ENCODE measurements around the gene RPL22L1. TPM values are rescaled to one million over a fixed set of nuclear protein-coding genes. Genes with fewer than 3 reads are reported as not detected.

Gene RPL22L1
- 10 to 100 TPM; 46.2 to 78.0 TPM for total RNA-seq

DNA sequence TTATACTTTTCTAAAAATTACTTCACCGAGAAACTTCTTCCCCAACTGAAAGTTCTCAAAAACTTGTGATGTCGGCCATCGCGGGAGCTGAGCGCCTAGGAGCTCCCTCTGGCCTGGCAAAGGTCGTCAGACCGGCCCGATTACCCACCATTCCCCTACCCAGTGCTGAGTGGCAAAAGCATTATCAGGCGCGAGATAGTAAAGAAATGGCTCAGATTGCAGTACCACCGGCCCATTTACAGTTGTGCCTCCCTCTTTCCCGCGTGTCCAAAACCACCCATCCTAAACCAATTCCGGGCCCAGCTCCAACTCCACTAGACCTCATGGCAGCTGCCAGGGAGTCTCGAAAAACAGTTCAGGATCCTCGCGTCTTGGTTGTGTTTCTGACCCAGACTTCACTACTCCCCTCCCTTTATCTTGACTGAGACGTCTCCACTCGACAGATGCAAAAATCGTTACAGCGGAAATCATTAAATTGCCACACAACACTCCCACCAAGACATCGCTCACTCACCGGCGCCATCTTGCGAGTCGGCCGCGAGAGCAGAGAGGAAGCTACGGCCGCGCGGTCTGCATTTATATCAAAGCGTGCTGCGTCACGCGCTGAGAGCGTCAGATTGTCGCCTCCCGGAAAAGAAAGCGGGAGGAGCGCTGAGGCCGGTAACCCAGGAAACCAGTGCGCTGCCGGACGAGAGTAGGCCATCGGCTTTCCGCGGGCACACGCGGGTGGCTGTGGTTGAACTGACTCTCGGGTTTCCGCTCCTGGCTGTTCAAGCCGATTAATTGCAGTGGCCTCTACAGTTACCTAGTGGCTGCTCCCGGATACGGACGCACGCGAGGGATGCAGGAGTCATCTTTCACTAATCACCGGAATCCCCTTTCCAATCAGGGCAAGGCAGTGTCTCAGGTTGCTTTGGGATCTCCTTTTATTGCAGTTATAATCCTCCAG lies at the start of gene RPL22L1:
Gene RPL22L1, minus strand, starts transcription at position 551 of the 949 bp plus-strand sequence. Its CDS starts 28 bp downstream, at position 523.
- peaks cover 18 to 19% of the 10 kb centered on the region in 2 donors for H3K4me1 ChIP-seq (ENCODE audit: control insufficient read depth in 1 of 2, low read depth in 2 of 2)
- peak within 1 kb of the TSS; percentile 52 to 62 for H3K27ac ChIP-seq
- H3K9me3 ChIP-seq = no peaks in the 10 kb centered on the region
- no peaks in the 10 kb centered on the region for H3K27me3 ChIP-seq (replicated peaks; ENCODE audit: insufficient read depth)
- DNase-seq (ENCODE audit: low spot score) (peak; percentile 82), ATAC-seq (ENCODE audit: insufficient number of reproducible peaks, low FRiP score, low read depth) (peak; percentile 99)
- peaks cover 15% of the 10 kb centered on the region for H3K36me3 ChIP-seq
- TF ChIP-seq, protein P1, sequence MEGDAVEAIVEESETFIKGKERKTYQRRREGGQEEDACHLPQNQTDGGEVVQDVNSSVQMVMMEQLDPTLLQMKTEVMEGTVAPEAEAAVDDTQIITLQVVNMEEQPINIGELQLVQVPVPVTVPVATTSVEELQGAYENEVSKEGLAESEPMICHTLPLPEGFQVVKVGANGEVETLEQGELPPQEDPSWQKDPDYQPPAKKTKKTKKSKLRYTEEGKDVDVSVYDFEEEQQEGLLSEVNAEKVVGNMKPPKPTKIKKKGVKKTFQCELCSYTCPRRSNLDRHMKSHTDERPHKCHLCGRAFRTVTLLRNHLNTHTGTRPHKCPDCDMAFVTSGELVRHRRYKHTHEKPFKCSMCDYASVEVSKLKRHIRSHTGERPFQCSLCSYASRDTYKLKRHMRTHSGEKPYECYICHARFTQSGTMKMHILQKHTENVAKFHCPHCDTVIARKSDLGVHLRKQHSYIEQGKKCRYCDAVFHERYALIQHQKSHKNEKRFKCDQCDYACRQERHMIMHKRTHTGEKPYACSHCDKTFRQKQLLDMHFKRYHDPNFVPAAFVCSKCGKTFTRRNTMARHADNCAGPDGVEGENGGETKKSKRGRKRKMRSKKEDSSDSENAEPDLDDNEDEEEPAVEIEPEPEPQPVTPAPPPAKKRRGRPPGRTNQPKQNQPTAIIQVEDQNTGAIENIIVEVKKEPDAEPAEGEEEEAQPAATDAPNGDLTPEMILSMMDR (IDR thresholded peaks at IDR 0.05) = no peak
- peak within 1 kb of the TSS; percentile 78 for H3K4me3 ChIP-seq

DNA sequence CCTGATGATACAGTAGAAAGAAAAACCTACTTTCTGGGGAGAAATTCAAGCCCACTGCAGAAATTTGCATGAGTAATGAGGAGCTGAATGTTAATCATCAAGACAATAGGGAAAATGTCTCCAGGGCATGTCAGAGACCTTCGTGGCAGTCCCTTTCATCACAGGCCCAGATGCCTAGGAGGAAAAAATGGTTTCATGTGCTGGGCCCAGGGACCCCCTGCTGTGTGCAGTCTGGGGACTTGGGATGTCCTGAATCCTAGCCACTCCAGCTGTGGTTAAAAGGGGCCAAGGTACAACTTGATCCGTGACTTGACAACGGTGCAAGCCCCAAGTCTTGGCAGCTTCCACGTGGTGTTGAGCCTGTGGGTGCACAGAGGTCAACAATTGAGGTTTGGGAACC lies 48.7 kb upstream of the RPL22L1 start:
- TF ChIP-seq, protein P1 (IDR thresholded peaks at IDR 0.05) = no peak
- ATAC-seq (ENCODE audit: insufficient number of reproducible peaks, low FRiP score, low read depth) (no peak), DNase-seq (ENCODE audit: low spot score) (no peak)
- H3K27ac ChIP-seq = no peak overlapping the region
- no peak overlapping the region for H3K4me3 ChIP-seq
- H3K27me3 ChIP-seq (replicated peaks; ENCODE audit: insufficient read depth) = no peaks in the 10 kb centered on the region
- H3K36me3 ChIP-seq = no peaks in the 10 kb centered on the region
- peaks cover 7% of the 10 kb centered on the region for H3K9me3 ChIP-seq
- H3K4me1 ChIP-seq (ENCODE audit: control insufficient read depth in 1 of 2, low read depth in 2 of 2) = no peaks in the 10 kb centered on the region

DNA sequence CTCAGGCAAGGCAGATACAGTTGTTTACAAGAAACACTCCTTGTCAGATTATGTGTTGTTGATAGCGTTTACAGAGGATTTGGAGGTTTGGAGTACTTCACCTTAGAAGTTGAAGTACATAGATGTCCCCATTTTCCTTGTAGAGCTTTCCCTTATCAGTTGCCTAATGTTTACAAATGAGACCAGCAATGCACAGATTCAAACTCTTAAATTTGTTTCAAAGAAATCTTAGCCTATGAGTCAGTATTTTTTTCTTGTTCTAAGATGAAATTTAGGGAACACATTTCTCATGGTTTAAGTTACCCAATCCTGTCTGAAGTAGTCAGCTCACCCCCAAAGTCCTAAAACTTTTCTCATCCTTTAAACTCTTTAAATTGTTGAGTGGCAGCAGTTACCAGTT lies 44.7 kb upstream of the RPL22L1 start:
- no peak for ATAC-seq (ENCODE audit: insufficient number of reproducible peaks, low FRiP score, low read depth)
- Histone ChIP-seq H3K36me3 (no peaks in the 10 kb centered on the region), H3K4me3 (no peak overlapping the region), H3K4me1 (ENCODE audit: control insufficient read depth in 1 of 2, low read depth in 2 of 2) (no peaks in the 10 kb centered on the region), H3K9me3 (peaks cover 10% of the 10 kb centered on the region), H3K27me3 (replicated peaks; ENCODE audit: insufficient read depth) (no peaks in the 10 kb centered on the region), H3K27ac (no peak overlapping the region)
- TF ChIP-seq, protein P1 (IDR thresholded peaks at IDR 0.05) = no peak
- DNase-seq (ENCODE audit: low spot score) = no peak

DNA sequence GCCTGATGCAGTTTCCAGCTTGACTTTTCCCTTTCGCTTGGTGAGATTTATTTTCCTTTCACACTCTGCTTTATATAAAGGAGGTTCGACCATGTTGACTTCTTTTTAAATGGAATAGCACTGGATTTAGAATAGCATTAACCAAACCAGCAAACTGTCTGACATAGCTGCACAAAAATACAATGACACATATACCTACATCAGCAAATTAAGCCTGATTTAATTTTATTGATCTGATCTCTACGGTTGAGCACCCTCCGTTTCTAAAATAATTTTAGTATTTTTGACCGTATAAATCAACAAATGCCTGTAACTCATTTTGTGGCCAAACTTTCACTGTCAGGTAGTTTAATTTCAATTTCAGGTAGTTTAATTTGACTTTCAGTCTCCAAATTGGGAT lies 44.2 kb upstream of the RPL22L1 start:
- no peaks in the 10 kb centered on the region for H3K4me1 ChIP-seq (ENCODE audit: control insufficient read depth in 1 of 2, low read depth in 2 of 2)
- H3K27ac ChIP-seq = no peak overlapping the region
- DNase-seq (ENCODE audit: low spot score) = no peak
- ATAC-seq (ENCODE audit: insufficient number of reproducible peaks, low FRiP score, low read depth) = no peak
- no peaks in the 10 kb centered on the region for H3K36me3 ChIP-seq
- no peaks in the 10 kb centered on the region for H3K27me3 ChIP-seq (replicated peaks; ENCODE audit: insufficient read depth)
- peaks cover 10% of the 10 kb centered on the region for H3K9me3 ChIP-seq
- no peak overlapping the region for H3K4me3 ChIP-seq
- TF ChIP-seq, protein P1 (IDR thresholded peaks at IDR 0.05) = no peak

DNA sequence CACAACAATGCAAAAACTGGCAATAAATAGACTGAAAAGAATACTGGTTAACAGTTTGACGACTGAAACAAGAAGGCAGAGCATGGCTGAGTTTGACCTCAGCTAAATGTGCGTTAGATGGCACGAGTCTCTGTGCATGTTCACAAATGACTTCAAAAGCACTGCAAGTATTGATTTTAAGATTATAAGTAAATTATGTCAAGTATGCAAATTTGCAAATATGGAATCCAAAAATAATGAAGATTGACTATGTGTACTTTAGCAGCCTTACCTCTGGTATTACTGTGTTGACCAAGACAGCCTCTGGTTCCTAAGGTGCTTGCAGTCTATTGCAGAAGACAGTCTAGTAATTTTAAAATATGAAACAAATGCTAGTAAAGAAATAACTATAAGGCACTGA lies 41.1 kb upstream of the RPL22L1 start:
- Histone ChIP-seq H3K27ac (no peak overlapping the region), H3K4me3 (no peak overlapping the region), H3K27me3 (replicated peaks; ENCODE audit: insufficient read depth) (no peaks in the 10 kb centered on the region), H3K9me3 (peaks cover 8% of the 10 kb centered on the region), H3K4me1 (ENCODE audit: control insufficient read depth in 1 of 2, low read depth in 2 of 2) (peaks cover 4 to 13% of the 10 kb centered on the region in 2 donors), H3K36me3 (no peaks in the 10 kb centered on the region)
- ATAC-seq (ENCODE audit: insufficient number of reproducible peaks, low FRiP score, low read depth) = no peak
- TF ChIP-seq, protein P1 (IDR thresholded peaks at IDR 0.05) = no peak
- no peak for DNase-seq (ENCODE audit: low spot score)
